Prostate gland (tissue), 2 donors: Measurements from ENCODE around the gene BLTP3B.

Experiments used
- POLR2AphosphoS5 ChIP-seq: sonication (generic); formaldehyde crosslinking; IDR thresholded peaks from one replicate; pipeline ENCODE4 v1.6.1; 2017; ENCODE audit warnings: antibody characterized with exemption
- TF ChIP-seq, protein P1 (sequence below), 4 experiments: fragments of 200-600 bp in 2 of 4; fragments of 450-650 bp in 2 of 4; sonication (generic) in 2 of 4; IDR thresholded peaks; 1 replicate in 3 of 4; 2 replicates in 1 of 4; pipeline ENCODE4 v1.5.1; 2016 to 2019; ENCODE audit warnings: antibody characterized with exemption in 4 of 4, mild to moderate bottlenecking in 2 of 4, moderate library complexity in 2 of 4

DNA sequence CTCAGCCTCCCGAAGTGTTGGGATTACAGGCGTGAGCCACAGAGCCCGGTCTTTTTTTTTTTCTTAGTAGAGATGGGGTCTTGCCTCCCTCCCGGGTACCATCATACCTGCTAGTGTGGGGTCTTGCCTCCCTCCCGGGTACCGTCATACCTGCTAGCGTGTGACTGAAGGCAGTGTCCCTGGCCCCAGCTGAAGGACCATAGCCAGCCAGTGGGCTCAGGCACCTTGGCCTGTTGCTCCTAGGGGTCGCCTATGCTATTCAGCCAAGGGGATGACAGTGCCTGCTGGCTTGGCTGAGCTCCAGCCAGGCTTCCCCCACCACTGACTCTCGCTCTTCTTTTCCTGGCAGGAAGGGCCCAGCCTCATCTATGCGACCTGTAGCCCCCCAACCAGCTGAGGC is 10.5 kb upstream of the BLTP3B start:
- TF ChIP-seq, protein P1, sequence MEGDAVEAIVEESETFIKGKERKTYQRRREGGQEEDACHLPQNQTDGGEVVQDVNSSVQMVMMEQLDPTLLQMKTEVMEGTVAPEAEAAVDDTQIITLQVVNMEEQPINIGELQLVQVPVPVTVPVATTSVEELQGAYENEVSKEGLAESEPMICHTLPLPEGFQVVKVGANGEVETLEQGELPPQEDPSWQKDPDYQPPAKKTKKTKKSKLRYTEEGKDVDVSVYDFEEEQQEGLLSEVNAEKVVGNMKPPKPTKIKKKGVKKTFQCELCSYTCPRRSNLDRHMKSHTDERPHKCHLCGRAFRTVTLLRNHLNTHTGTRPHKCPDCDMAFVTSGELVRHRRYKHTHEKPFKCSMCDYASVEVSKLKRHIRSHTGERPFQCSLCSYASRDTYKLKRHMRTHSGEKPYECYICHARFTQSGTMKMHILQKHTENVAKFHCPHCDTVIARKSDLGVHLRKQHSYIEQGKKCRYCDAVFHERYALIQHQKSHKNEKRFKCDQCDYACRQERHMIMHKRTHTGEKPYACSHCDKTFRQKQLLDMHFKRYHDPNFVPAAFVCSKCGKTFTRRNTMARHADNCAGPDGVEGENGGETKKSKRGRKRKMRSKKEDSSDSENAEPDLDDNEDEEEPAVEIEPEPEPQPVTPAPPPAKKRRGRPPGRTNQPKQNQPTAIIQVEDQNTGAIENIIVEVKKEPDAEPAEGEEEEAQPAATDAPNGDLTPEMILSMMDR (IDR thresholded peaks at IDR 0.05) = no peak
- no peak for TF ChIP-seq POLR2AphosphoS5
